Trophoblast cell (in vitro differentiated cells and primary cell): Measurements from ENCODE around the gene NFATC2.

Experiments
- DNase-seq, 2 donors: peaks; one replicate each; pipeline ENCODE4 v3.0.0-alpha.2; 2016
- H2AFZ ChIP-seq: 2 replicates; pipeline ENCODE4 v1.6.1; 2013; ENCODE audit warnings: low read length, moderate library complexity, mild to moderate bottlenecking; ENCODE audit not compliant: insufficient read depth, poor library complexity
- H2AK5ac ChIP-seq: 2 replicates; pipeline ENCODE4 v1.6.1; 2013; ENCODE audit warnings: mild to moderate bottlenecking, low read length
- H2BK120ac ChIP-seq: 2 replicates; pipeline ENCODE4 v1.6.1; 2013; ENCODE audit warnings: low read length, mild to moderate bottlenecking, moderate library complexity; ENCODE audit not compliant: insufficient read depth, poor library complexity
- H2BK12ac ChIP-seq: 2 replicates; pipeline ENCODE4 v1.6.1; 2013; ENCODE audit warnings: mild to moderate bottlenecking, low read length, moderate library complexity
- H2BK5ac ChIP-seq: 2 replicates; pipeline ENCODE4 v1.6.1; 2013; ENCODE audit warnings: low read length, low read depth, moderate library complexity, mild to moderate bottlenecking; ENCODE audit not compliant: poor library complexity
- H3K14ac ChIP-seq: 2 replicates; pipeline ENCODE4 v1.6.1; 2013; ENCODE audit warnings: mild to moderate bottlenecking, low read length
- H3K18ac ChIP-seq: 2 replicates; pipeline ENCODE4 v1.6.1; 2013; ENCODE audit warnings: mild to moderate bottlenecking, low read length
- H3K23ac ChIP-seq: 2 replicates; pipeline ENCODE4 v1.6.1; 2013; ENCODE audit warnings: low read length
- H3K27ac ChIP-seq: 2 replicates; pipeline ENCODE4 v1.5.1; 2013; ENCODE audit warnings: low read depth, mild to moderate bottlenecking, inconsistent platforms, low read length, moderate library complexity
- H3K27me3 ChIP-seq: 2 replicates; pipeline ENCODE4 v1.6.1; 2013; ENCODE audit warnings: inconsistent platforms, mild to moderate bottlenecking, low read length, moderate library complexity; ENCODE audit not compliant: insufficient read depth
- H3K36me3 ChIP-seq, 2 experiments: 1 replicate in 1 of 2; 2 replicates in 1 of 2; pipeline ENCODE4 v1.6.1; 2013; ENCODE audit warnings: low read length in 2 of 2, mild to moderate bottlenecking in 2 of 2, moderate library complexity in 1 of 2; ENCODE audit not compliant: insufficient read depth in 2 of 2, control insufficient read depth in 1 of 2
- H3K4ac ChIP-seq: 2 replicates; pipeline ENCODE4 v1.6.1; 2013; ENCODE audit warnings: low read depth, mild to moderate bottlenecking, low read length, moderate library complexity
- H3K4me1 ChIP-seq, 2 experiments: 1 replicate in 1 of 2; 2 replicates in 1 of 2; pipeline ENCODE4 v1.6.1; 2013; ENCODE audit warnings: low read length in 2 of 2, mild to moderate bottlenecking in 2 of 2, moderate library complexity in 1 of 2; ENCODE audit not compliant: insufficient read depth in 2 of 2, control insufficient read depth in 1 of 2
- H3K4me2 ChIP-seq: 2 replicates; pipeline ENCODE4 v1.6.1; 2013; ENCODE audit warnings: inconsistent platforms, mild to moderate bottlenecking, low read length, moderate library complexity
- H3K4me3 ChIP-seq: 2 replicates; pipeline ENCODE4 v1.5.1; 2013; ENCODE audit warnings: mild to moderate bottlenecking, low read depth, low read length, inconsistent platforms
- H3K79me1 ChIP-seq: one replicate; pipeline ENCODE4 v1.6.1; 2013; ENCODE audit warnings: low read length
- H3K79me2 ChIP-seq: 2 replicates; pipeline ENCODE4 v1.6.1; 2013; ENCODE audit warnings: low read length, mild to moderate bottlenecking; ENCODE audit not compliant: control insufficient read depth, insufficient read depth, poor library complexity
- H3K9ac ChIP-seq: 2 replicates; pipeline ENCODE4 v1.6.1; 2013; ENCODE audit warnings: mild to moderate bottlenecking, low read length
- H3K9me3 ChIP-seq: 2 replicates; pipeline ENCODE4 v1.6.1; 2013; ENCODE audit warnings: low read depth, mild to moderate bottlenecking, control low read depth, inconsistent platforms, low read length; ENCODE audit not compliant: insufficient read depth
- H4K12ac ChIP-seq: 2 replicates; pipeline ENCODE4 v1.6.1; 2013; ENCODE audit warnings: low read depth, mild to moderate bottlenecking, low read length, moderate library complexity
- H4K8ac ChIP-seq: 2 replicates; pipeline ENCODE4 v1.6.1; 2013; ENCODE audit warnings: low read depth, mild to moderate bottlenecking, low read length, moderate library complexity
- H4K91ac ChIP-seq: one replicate; pipeline ENCODE4 v1.6.1; 2013; ENCODE audit warnings: low read depth, mild to moderate bottlenecking, low read length, moderate library complexity
- WGBS: extraction: QIAGEN DNeasy Blood & Tissue Kit; methylation state at CpG from one replicate; pipeline ENCODE4 v1.1.7; 2013; ENCODE audit warnings: missing lambda C conversion rate; ENCODE audit not compliant: insufficient read length, insufficient coverage; ENCODE audit errors: extremely low coverage; 5-methylcytosine and 5-hydroxymethylcytosine counted together

NFATC2 gene

GRCh38 chr20:51413857-51414256 lies 128.7 kb downstream of the NFATC2 start:
- no peak overlapping the region for H3K14ac ChIP-seq
- H3K9me3 ChIP-seq, result peaks cover 2% of the 10 kb centered on the region
- no peak overlapping the region for H2BK12ac ChIP-seq
- no peak overlapping the region for H3K4me2 ChIP-seq
- H4K12ac ChIP-seq, result no peak overlapping the region
- H4K91ac ChIP-seq, result no peak overlapping the region
- no peak overlapping the region for H2BK5ac ChIP-seq
- H3K4ac ChIP-seq, result no peak overlapping the region
- no peak overlapping the region for H3K4me3 ChIP-seq
- no peaks in the 10 kb centered on the region for H3K27me3 ChIP-seq
- no CpG with 5 or more reads among the region's 5 CpGs for WGBS
- peaks cover 2% of the 10 kb centered on the region for H3K79me2 ChIP-seq
- no peak overlapping the region for H2AFZ ChIP-seq
- H3K18ac ChIP-seq, result no peak overlapping the region
- H3K23ac ChIP-seq, result no peak overlapping the region
- H3K36me3 ChIP-seq, result peaks cover 2% of the 10 kb centered on the region in 2 experiments
- H3K27ac ChIP-seq, result no peak overlapping the region
- peaks cover 30% of the 10 kb centered on the region for H3K79me1 ChIP-seq
- no peak overlapping the region for H4K8ac ChIP-seq
- H3K4me1 ChIP-seq, result peaks cover 24 to 26% of the 10 kb centered on the region in 2 experiments
- peak in 1 of 2 donors; percentile 26 for DNase-seq
- no peak overlapping the region for H2AK5ac ChIP-seq
- no peak overlapping the region for H3K9ac ChIP-seq
- no peak overlapping the region for H2BK120ac ChIP-seq

DNA sequence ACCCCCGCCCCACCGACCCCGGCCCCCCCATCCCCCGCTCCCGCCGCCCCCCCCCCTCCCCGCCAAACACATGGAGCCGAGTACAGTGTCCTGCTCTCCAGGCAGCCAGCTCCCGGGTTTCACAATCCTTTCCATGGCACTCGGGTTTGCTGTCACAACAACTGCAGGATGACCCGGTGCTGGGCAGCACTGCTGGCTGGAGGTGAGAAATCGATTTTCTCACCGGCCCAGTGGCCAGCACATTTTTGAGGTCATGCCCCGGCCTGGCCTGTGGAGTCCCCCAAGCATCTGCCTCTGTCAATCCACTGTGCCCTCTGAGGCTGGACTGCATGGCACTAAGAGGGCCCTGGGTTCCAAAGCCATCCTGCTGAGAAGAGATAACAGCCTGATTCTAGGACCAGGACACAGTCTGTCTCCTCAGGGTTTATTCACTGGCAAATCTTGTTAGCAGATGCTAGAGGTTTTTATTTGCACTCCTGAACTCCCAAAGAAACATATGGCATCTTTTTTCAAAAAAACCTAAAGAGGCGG lies 129.5 kb downstream of the NFATC2 start:
- DNase-seq, result no peak
- Histone ChIP-seq H2BK12ac (peak overlapping the region; percentile 91), H3K18ac (peak overlapping the region; percentile 71), H4K12ac (no peak overlapping the region), H3K4ac (no peak overlapping the region), H3K23ac (no peak overlapping the region), H3K27me3 (no peaks in the 10 kb centered on the region), H3K27ac (peak overlapping the region; percentile 51), H2BK5ac (peak overlapping the region; percentile 73), H3K9ac (no peak overlapping the region), H3K4me3 (no peak overlapping the region), H3K14ac (peak overlapping the region; percentile 86), H3K79me2 (peaks cover 2% of the 10 kb centered on the region), H3K79me1 (peaks cover 30% of the 10 kb centered on the region), H2AFZ (peak overlapping the region; percentile 15), H3K36me3 (peaks cover 2% of the 10 kb centered on the region in 2 experiments), H4K91ac (peak overlapping the region; percentile 90), H3K4me1 (peaks cover 24 to 26% of the 10 kb centered on the region in 2 experiments), H3K9me3 (peaks cover 2% of the 10 kb centered on the region), H4K8ac (peak overlapping the region; percentile 70), H3K4me2 (no peak overlapping the region), H2AK5ac (peak overlapping the region; percentile 44), H2BK120ac (peak overlapping the region; percentile 73)
- WGBS, result no CpG with 5 or more reads among the region's 15 CpGs

DNA sequence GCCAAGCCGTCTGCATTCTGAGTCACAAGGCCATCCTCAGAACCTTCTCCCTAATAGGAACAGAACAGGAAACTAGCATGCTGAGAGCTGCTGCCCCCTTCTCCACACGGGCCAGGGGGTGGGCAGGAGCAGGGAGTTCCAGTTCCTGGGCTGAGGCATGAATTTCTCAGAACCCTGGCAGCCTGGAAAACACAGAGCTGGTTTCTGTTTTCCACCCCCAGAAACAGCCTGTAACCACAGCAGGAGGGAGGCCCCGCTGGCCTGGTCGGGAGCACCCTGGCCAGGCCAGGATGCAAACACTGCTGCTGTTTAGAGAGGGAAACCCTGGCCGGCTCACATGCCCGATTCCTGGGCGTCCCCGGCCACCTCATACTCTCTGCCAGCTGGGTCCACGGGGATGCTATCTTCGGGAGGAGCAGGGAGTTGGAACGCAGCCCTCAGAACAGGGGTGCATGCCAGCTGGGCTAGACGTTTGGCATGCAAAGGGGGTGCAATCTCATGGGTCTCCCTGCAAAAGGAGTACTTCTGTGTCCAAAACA lies 130.1 kb downstream of the NFATC2 start:
- Histone ChIP-seq H3K4me2 (no peak overlapping the region), H2BK12ac (peak overlapping the region; percentile 78), H3K14ac (peak overlapping the region; percentile 58), H3K27ac (peak overlapping the region; percentile 82), H2AFZ (peak overlapping the region; percentile 8), H3K27me3 (no peaks in the 10 kb centered on the region), H3K4ac (peak overlapping the region; percentile 56), H3K79me1 (peaks cover 32% of the 10 kb centered on the region), H2BK5ac (peak overlapping the region; percentile 7), H2AK5ac (peak overlapping the region; percentile 37), H4K12ac (peak overlapping the region; percentile 45), H3K4me1 (peaks cover 22 to 26% of the 10 kb centered on the region in 2 experiments), H3K79me2 (peaks cover 2% of the 10 kb centered on the region), H3K4me3 (no peak overlapping the region), H3K23ac (no peak overlapping the region), H2BK120ac (peak overlapping the region; percentile 39), H3K9me3 (peaks cover 2% of the 10 kb centered on the region), H3K9ac (no peak overlapping the region), H4K91ac (peak overlapping the region; percentile 88), H4K8ac (peak overlapping the region; percentile 62), H3K36me3 (peaks cover 2% of the 10 kb centered on the region in 2 experiments), H3K18ac (peak overlapping the region; percentile 42)
- DNase-seq, result no peak
- no CpG with 5 or more reads among the region's 12 CpGs for WGBS

- H3K14ac ChIP-seq, result peak overlapping the region; percentile 59
- no peaks in the 10 kb centered on the region for H3K27me3 ChIP-seq
- no CpG with 5 or more reads among the region's 1 CpG for WGBS
Observed at GRCh38 chr20:51411870-51412269, 130.6 kb downstream of the NFATC2 start.

More at GRCh38 chr20:51411870-51412269, 130.6 kb downstream of the NFATC2 start:
- Histone ChIP-seq H4K91ac (peak overlapping the region; percentile 88), H2AK5ac (peak overlapping the region; percentile 94), H4K8ac (peak overlapping the region; percentile 62), H3K79me2 (peaks cover 2% of the 10 kb centered on the region), H3K4me1 (peaks cover 19 to 22% of the 10 kb centered on the region in 2 experiments), H3K79me1 (peaks cover 32% of the 10 kb centered on the region), H2BK12ac (peak overlapping the region; percentile 93), H3K27ac (peak overlapping the region; percentile 82), H3K4me3 (no peak overlapping the region), H3K4me2 (no peak overlapping the region), H3K36me3 (peaks cover 2% of the 10 kb centered on the region in 2 experiments), H2BK5ac (peak overlapping the region; percentile 60), H2AFZ (peak overlapping the region; percentile 8), H3K9ac (no peak overlapping the region), H3K18ac (peak overlapping the region; percentile 84), H4K12ac (peak overlapping the region; percentile 64), H3K9me3 (peaks cover 2% of the 10 kb centered on the region), H3K23ac (no peak overlapping the region), H3K4ac (peak overlapping the region; percentile 87), H2BK120ac (peak overlapping the region; percentile 39)
- no peak for DNase-seq
